ENCODE data around the gene LPP. TPM values are rescaled to one million over a fixed set of nuclear protein-coding genes. Genes with fewer than 3 reads are reported as not detected.

LPP gene
- total RNA-seq, 4 donors from 2014 or later, result 183 to 293 (median 242) TPM

DNA sequence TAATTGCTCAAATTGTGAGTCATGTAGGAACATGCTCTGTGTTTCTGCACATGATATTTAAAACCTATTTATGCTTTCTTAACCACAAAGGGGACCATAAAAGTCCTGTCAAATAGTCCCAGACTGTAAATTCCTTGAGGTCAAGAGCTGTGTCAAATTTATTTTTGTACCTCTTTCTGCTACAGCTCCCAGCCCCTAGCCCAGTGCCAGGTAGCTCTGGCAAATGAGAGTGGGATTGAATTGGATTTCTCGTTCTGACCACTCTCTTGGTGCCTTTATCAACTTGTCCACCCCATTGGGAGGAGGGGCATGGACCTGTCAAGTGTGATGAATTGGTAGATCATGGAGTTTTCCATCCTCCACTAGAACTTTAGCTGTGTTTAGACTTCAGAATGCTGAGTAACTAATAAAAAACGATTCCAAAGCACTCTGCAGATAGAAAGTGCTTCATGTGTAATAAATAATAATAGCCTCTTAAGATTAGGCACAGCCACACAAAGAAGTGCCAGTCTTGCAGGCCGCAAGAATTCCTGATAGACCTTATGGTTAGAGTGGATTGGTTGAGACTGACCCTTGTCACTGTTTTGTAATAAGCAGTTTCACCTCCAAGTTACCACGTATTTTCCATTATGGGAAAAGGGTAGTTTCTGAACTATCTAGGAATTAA lies 120.4 kb downstream of the LPP start:
- peaks cover 0 to 47% (median 23%) of the 10 kb centered on the region in 4 donors for H3K4me1 ChIP-seq
- H3K9me3 ChIP-seq, result no peaks in the 10 kb centered on the region
- no peaks in the 10 kb centered on the region for H3K36me3 ChIP-seq
- peak overlapping the region in 2 of 4 donors; percentile 46 to 71 for H3K27ac ChIP-seq
- TF ChIP-seq EP300 (IDR thresholded peaks at IDR 0.05) (no peak), POLR2A (IDR thresholded peaks at IDR 0.05) (no peak)
- TF ChIP-seq, protein P1, sequence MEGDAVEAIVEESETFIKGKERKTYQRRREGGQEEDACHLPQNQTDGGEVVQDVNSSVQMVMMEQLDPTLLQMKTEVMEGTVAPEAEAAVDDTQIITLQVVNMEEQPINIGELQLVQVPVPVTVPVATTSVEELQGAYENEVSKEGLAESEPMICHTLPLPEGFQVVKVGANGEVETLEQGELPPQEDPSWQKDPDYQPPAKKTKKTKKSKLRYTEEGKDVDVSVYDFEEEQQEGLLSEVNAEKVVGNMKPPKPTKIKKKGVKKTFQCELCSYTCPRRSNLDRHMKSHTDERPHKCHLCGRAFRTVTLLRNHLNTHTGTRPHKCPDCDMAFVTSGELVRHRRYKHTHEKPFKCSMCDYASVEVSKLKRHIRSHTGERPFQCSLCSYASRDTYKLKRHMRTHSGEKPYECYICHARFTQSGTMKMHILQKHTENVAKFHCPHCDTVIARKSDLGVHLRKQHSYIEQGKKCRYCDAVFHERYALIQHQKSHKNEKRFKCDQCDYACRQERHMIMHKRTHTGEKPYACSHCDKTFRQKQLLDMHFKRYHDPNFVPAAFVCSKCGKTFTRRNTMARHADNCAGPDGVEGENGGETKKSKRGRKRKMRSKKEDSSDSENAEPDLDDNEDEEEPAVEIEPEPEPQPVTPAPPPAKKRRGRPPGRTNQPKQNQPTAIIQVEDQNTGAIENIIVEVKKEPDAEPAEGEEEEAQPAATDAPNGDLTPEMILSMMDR (IDR thresholded peaks at IDR 0.05), result no peak
- H3K27me3 ChIP-seq, result no peaks in the 10 kb centered on the region
- no peak overlapping the region for H3K4me3 ChIP-seq
- 74 to 81% methylated on average over 4 of the region's 4 CpGs for WGBS, 2 donors
- no peak for DNase-seq (ENCODE audit: low spot score in 2 of 2)

DNA sequence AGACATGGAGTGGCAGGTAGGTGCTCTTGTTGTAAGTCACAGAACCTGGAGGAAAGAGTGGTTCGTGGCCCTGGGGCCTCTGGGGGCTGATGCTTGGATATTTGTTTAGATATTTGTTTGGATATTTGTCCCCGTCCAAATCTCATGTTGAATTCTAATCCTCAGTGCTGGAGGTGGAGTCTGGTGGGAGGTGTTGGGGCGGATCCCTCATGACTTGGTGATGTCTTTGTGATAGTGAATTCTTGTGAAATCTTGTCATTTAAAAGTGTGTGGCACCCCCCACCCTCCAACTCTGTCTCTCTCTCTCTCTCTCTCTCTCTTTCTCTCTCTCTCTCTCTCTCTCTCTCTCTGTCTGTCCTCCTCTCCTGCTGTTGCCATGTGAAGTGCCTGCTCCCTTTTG lies 122.4 kb downstream of the LPP start:
- no peak overlapping the region for H3K4me3 ChIP-seq
- 82 to 89% methylated on average over 3 of the region's 3 CpGs for WGBS, 2 donors
- peaks cover 0 to 37% (median 6%) of the 10 kb centered on the region in 4 donors for H3K4me1 ChIP-seq
- no peak for DNase-seq (ENCODE audit: low spot score in 2 of 2)
- no peak overlapping the region for H3K27ac ChIP-seq
- no peaks in the 10 kb centered on the region for H3K27me3 ChIP-seq
- no peaks in the 10 kb centered on the region for H3K36me3 ChIP-seq
- H3K9me3 ChIP-seq, result no peaks in the 10 kb centered on the region
- TF ChIP-seq, protein P1 (IDR thresholded peaks at IDR 0.05), result no peak
- TF ChIP-seq POLR2A (IDR thresholded peaks at IDR 0.05) (no peak), EP300 (IDR thresholded peaks at IDR 0.05) (no peak)

DNA sequence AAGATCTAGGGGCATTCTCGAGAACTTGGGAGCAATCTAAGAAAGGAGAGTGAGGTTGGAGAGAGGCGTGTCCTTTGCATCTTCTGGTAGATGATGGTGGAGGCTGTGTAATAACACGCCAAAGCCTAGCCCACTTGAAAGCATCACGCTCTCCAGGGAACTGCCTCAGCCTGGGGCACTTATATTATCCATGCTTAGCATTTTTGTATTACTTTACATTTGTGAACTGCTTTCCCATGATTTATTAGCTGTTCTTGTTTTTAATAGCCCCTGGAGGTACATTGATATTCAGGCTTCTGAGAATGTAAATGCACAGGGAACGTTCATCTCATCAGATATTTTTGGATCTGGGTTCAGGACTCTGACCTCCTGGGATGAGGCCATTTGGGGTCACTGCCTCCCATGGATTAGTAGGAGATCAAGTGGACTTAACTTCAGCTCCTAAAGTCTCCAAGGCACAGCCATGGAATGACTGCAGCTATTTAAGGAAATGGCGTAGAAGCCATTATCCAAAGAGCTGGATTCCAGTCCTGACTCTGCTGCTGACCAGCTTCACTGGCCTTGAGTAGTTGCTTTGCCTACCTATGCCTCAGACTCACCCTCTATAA lies 124.9 kb downstream of the LPP start:
- H3K36me3 ChIP-seq, result no peaks in the 10 kb centered on the region
- no peak for DNase-seq (ENCODE audit: low spot score in 2 of 2)
- no peak overlapping the region for H3K4me3 ChIP-seq
- H3K27ac ChIP-seq, result no peak overlapping the region
- 61 to 68% methylated on average over 6 of the region's 6 CpGs for WGBS, 2 donors
- H3K4me1 ChIP-seq, result peaks cover 0 to 42% (median 13%) of the 10 kb centered on the region in 4 donors
- no peak for TF ChIP-seq EP300 (IDR thresholded peaks at IDR 0.05)
- TF ChIP-seq, protein P1 (IDR thresholded peaks at IDR 0.05), result no peak
- no peak for TF ChIP-seq POLR2A (IDR thresholded peaks at IDR 0.05)
- no peaks in the 10 kb centered on the region for H3K9me3 ChIP-seq
- H3K27me3 ChIP-seq, result no peaks in the 10 kb centered on the region

DNA sequence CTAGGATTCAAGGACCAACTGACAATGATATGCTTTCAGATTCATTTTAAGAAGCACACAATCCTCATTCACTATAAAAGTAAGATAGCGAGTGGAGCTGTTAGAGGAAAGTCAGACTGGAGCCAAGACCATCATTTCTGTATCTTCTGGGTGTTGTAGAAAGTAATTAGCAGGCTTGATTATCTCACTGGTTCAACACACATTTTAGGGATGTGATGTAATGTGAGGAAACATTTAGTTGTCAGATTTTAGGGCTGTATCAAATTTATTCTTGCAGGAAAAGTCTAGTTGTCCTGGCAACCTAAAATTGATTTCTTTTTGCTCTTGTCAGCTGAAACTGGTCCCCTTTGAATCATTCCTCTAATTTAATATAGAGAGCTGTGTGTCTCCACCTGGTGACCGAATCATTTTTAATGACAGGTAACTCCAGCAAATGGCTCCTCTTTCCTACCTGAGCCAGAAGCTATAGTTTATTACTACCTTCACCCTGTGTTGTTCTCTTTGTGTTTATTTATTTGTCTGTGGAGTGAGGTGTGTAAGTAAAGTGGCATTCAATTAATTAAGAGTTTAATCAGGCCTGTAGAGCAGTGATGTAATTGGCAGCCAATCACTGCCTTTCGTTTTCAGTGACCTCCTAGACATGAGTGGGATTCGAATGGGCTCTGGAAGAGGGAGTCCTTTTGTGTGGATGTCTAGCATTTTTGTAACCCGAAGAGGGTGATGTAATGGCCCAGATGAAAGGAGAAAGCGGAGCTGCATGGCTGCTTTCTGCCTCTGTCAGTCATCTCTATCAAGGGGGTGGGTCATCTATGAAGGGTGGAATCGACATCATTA lies 125.8 kb downstream of the LPP start:
- Histone ChIP-seq H3K27ac (peak overlapping the region in 1 of 4 donors; percentile 33), H3K36me3 (no peaks in the 10 kb centered on the region), H3K4me3 (no peak overlapping the region), H3K4me1 (peaks cover 0 to 51% (median 17%) of the 10 kb centered on the region in 4 donors), H3K9me3 (no peaks in the 10 kb centered on the region), H3K27me3 (no peaks in the 10 kb centered on the region)
- DNase-seq (ENCODE audit: low spot score in 2 of 2), result no peak
- WGBS, 2 donors, result 60 to 63% methylated on average over 7 of the region's 7 CpGs
- TF ChIP-seq POLR2A (IDR thresholded peaks at IDR 0.05), result no peak
- no peak for TF ChIP-seq EP300 (IDR thresholded peaks at IDR 0.05)
- TF ChIP-seq, protein P1 (IDR thresholded peaks at IDR 0.05), result no peak

All from tibial nerve (tissue), 4 donors.